Stimulated activated CD8-positive, alpha-beta memory T cell treated with anti-CD3 and anti-CD28 coated beads, Interleukin-15, amount 100 ng/mL, for 1 hour (primary cell): Measurements from ENCODE around the gene DPF3.
"Not testable (repeated sequence)": the region's sequence is repeated elsewhere in the genome, so short reads cannot be mapped to it uniquely, and the experiment has no call there.

Experiments used
- DNase-seq: peaks from one replicate; pipeline ENCODE4 v3.0.0-alpha.2; 2020; ENCODE audit warnings: low read depth

DPF3 gene

GRCh38 chr14:72774894-72775620, 118.8 kb downstream of the DPF3 start:
- DNase-seq: no peak

- no peak for DNase-seq
Measured at GRCh38 chr14:72774141-72774540, 119.8 kb downstream of the DPF3 start.

GRCh38 chr14:72771561-72771960, 122.3 kb downstream of the DPF3 start:
- no peak for DNase-seq

- DNase-seq: no peak
Measured at GRCh38 chr14:72766296-72766695, 127.6 kb downstream of the DPF3 start.

- no peak for DNase-seq
Measured at GRCh38 chr14:72763892-72764291, 130.0 kb downstream of the DPF3 start.

- DNase-seq: no peak
Measured at GRCh38 chr14:72759670-72760069, 134.2 kb downstream of the DPF3 start.

- DNase-seq: no peak
Measured at GRCh38 chr14:72758993-72759392, 134.9 kb downstream of the DPF3 start.

- DNase-seq: no peak
Measured at GRCh38 chr14:72758420-72758819, 135.5 kb downstream of the DPF3 start.

- no peak for DNase-seq
Measured at GRCh38 chr14:72756967-72757366, 136.9 kb downstream of the DPF3 start.

GRCh38 chr14:72755766-72756165, 138.1 kb downstream of the DPF3 start:
- DNase-seq: no peak

- DNase-seq: no peak
Measured at GRCh38 chr14:72754949-72755348, 139.0 kb downstream of the DPF3 start.

- no peak for DNase-seq
Measured at GRCh38 chr14:72753879-72754400, 140.0 kb downstream of the DPF3 start.

GRCh38 chr14:72753044-72753710, 140.7 kb downstream of the DPF3 start:
- no peak for DNase-seq

GRCh38 chr14:72752034-72752412, 141.9 kb downstream of the DPF3 start:
- no peak for DNase-seq

- DNase-seq: no peak
Measured at GRCh38 chr14:72751276-72752033, 142.4 kb downstream of the DPF3 start.

GRCh38 chr14:72748921-72749320, 145.0 kb downstream of the DPF3 start:
- DNase-seq: not testable (repeated sequence)

GRCh38 chr14:72747652-72748051, 146.2 kb downstream of the DPF3 start:
- no peak for DNase-seq

GRCh38 chr14:72745991-72746980, 147.6 kb downstream of the DPF3 start:
- DNase-seq: no peak

GRCh38 chr14:72745546-72745945, 148.4 kb downstream of the DPF3 start:
- no peak for DNase-seq

- DNase-seq: no peak
Measured at GRCh38 chr14:72744416-72745120, 149.3 kb downstream of the DPF3 start.

- DNase-seq: no peak
Measured at GRCh38 chr14:72743626-72744025, 150.3 kb downstream of the DPF3 start.
